Lung (tissue), 12 donors: ENCODE results near the gene MYL5. TPM values are rescaled to one million over a fixed set of nuclear protein-coding genes. Genes with fewer than 3 reads are reported as not detected.

ENCODE experiments used
- ATAC-seq: fragments of 200-7000 bp; cut with Tn5 transposase; one replicate; pipeline ENCODE4 v1.9.1; 2020; ENCODE audit warnings: moderate number of reproducible peaks; ENCODE audit not compliant: insufficient read depth, low FRiP score
- DNase-seq, 3 donors: peaks; one replicate each; pipeline ENCODE4 v3.0.0-alpha.2; 2013 to 2017
- H3K27ac ChIP-seq, 2 donors: one replicate each; pipeline ENCODE4 v1.5.1; 2013; ENCODE audit warnings: mild to moderate bottlenecking in 2 of 2, moderate library complexity in 2 of 2, control low read depth in 1 of 2, inconsistent platforms in 1 of 2, low read depth in 1 of 2, low read length in 1 of 2
- H3K27me3 ChIP-seq, 3 donors: one replicate each; pipeline ENCODE4 v1.5.1; 2013; ENCODE audit warnings: low read length in 2 of 3; ENCODE audit not compliant: control insufficient read depth in 3 of 3, insufficient read depth in 3 of 3
- H3K36me3 ChIP-seq, 4 donors: one replicate each; pipeline ENCODE4 v1.5.1; 2013; ENCODE audit warnings: low read length in 4 of 4, mild to moderate bottlenecking in 1 of 4, moderate library complexity in 1 of 4; ENCODE audit not compliant: control insufficient read depth in 4 of 4, insufficient read depth in 4 of 4
- H3K4me1 ChIP-seq, 5 donors: one replicate each; pipeline ENCODE4 v1.5.1; 2013; ENCODE audit warnings: low read length in 5 of 5, mild to moderate bottlenecking in 2 of 5, moderate library complexity in 1 of 5; ENCODE audit not compliant: control insufficient read depth in 5 of 5, insufficient read depth in 5 of 5
- H3K4me3 ChIP-seq: one replicate; pipeline ENCODE4 v1.5.1; 2013; ENCODE audit warnings: mild to moderate bottlenecking, control low read depth, moderate library complexity
- H3K9ac ChIP-seq, 2 donors: one replicate each; pipeline ENCODE4 v1.5.1; 2013; ENCODE audit warnings: low read length in 2 of 2, control low read depth in 1 of 2; ENCODE audit not compliant: insufficient read depth in 1 of 2
- H3K9me3 ChIP-seq, 4 donors: one replicate each; pipeline ENCODE4 v1.5.1; 2013; ENCODE audit warnings: low read length in 3 of 4, mild to moderate bottlenecking in 1 of 4, moderate library complexity in 1 of 4; ENCODE audit not compliant: control insufficient read depth in 4 of 4, insufficient read depth in 3 of 4
- WGBS, 2 donors: extraction: QIAGEN DNeasy Blood & Tissue Kit; methylation state at CpG; one replicate each; pipeline ENCODE4 v1.1.7; 2013; 5-methylcytosine and 5-hydroxymethylcytosine counted together
- polyA plus RNA-seq, 2 donors: library from polyadenylated mRNA; stranded (reverse); fragments of 200-250 nt; gene quantifications; one replicate each; pipeline ENCODE4 v1.2.1, GENCODE V29; 2013
- total RNA-seq, 2 donors: library from RNA; depleted of rRNA in 1 of 2; stranded (reverse); fragments of >200 nt in 1 of 2; gene quantifications; one replicate each; pipeline ENCODE4 v1.2.1, GENCODE V29; 2014 to 2021
- TF ChIP-seq, protein P1 (sequence below): IDR thresholded peaks from 2 replicates; pipeline ENCODE4 v1.5.1; 2012; ENCODE audit warnings: mild to moderate bottlenecking; ENCODE audit errors: control extremely low read depth, extremely low read depth
- donor health status: control.
- donor health status: control.
- donor health status: Bipolar disorder and iron deficiency.
- donor health status: healthy.
- donor health status: DM: yes; HTN: yes; CAD: no.

Gene MYL5
- total and polyA plus RNA-seq, 4 donors, result 5.6 to 20.0 (median 10.5) TPM

DNA sequence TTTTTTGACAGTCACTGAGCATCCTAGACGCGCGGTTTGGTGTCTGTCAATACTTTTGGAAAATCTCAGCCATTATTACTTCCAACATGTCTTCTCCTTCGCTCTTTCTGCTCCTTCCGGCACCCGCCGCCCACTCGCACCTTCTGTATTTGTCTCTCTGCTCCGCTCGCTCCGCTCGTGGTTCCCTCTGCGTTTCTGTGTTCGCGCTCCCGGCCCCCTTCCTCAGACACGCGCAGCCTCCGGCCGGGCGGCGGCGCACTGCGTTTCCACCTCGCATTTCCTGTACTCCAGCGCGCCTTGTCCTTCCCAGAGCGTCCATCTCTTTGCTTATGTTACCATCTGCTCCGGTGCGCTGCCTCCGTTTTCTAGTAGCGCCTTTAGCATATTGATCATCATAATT, 27.9 kb upstream of the MYL5 start:
- H3K9ac ChIP-seq, result no peak overlapping the region
- peaks cover 0 to under 1% (median 0%) of the 10 kb centered on the region in 4 donors for H3K9me3 ChIP-seq
- peak in 2 of 3 donors; percentile 21 to 24 for DNase-seq
- no peak overlapping the region for H3K27ac ChIP-seq
- H3K27me3 ChIP-seq, result peaks cover 0 to 14% (median 0%) of the 10 kb centered on the region in 3 donors
- no peaks in the 10 kb centered on the region for H3K4me1 ChIP-seq
- ATAC-seq, result no peak
- 65 to 81% methylated on average over 32 of the region's 32 CpGs for WGBS, 2 donors
- TF ChIP-seq, protein P1, sequence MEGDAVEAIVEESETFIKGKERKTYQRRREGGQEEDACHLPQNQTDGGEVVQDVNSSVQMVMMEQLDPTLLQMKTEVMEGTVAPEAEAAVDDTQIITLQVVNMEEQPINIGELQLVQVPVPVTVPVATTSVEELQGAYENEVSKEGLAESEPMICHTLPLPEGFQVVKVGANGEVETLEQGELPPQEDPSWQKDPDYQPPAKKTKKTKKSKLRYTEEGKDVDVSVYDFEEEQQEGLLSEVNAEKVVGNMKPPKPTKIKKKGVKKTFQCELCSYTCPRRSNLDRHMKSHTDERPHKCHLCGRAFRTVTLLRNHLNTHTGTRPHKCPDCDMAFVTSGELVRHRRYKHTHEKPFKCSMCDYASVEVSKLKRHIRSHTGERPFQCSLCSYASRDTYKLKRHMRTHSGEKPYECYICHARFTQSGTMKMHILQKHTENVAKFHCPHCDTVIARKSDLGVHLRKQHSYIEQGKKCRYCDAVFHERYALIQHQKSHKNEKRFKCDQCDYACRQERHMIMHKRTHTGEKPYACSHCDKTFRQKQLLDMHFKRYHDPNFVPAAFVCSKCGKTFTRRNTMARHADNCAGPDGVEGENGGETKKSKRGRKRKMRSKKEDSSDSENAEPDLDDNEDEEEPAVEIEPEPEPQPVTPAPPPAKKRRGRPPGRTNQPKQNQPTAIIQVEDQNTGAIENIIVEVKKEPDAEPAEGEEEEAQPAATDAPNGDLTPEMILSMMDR, result no peak
- H3K4me3 ChIP-seq, result no peak overlapping the region
- no peaks in the 10 kb centered on the region for H3K36me3 ChIP-seq

DNA sequence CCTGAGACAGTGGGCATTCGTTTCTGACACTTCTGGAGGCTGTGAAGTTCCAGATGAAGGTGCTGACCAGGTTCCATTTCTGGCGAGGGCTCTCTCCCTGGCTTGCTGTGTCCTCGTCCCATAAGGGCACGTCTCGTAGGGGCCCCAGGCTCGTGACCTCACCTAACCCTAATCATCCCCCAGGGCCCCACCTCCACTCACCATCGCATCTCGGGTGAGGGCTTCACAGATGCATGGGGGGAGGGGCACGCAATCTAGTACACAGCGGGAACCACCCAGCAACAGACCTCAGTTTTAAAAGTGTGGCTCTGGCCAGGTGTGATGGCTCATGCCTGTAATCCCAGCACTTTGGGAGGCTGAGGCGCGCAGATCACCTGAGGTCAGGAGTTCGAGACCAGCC, 26.9 kb upstream of the MYL5 start:
- H3K9ac ChIP-seq, result no peak overlapping the region
- no peaks in the 10 kb centered on the region for H3K4me1 ChIP-seq
- TF ChIP-seq, protein P1, result no peak
- H3K27me3 ChIP-seq, result peaks cover 0 to 24% (median 1%) of the 10 kb centered on the region in 3 donors
- no peaks in the 10 kb centered on the region for H3K9me3 ChIP-seq
- no peaks in the 10 kb centered on the region for H3K36me3 ChIP-seq
- WGBS, 2 donors, result 68 to 76% methylated on average over 13 of the region's 13 CpGs
- no peak for ATAC-seq
- H3K27ac ChIP-seq, result no peak overlapping the region
- no peak for DNase-seq
- no peak overlapping the region for H3K4me3 ChIP-seq

DNA sequence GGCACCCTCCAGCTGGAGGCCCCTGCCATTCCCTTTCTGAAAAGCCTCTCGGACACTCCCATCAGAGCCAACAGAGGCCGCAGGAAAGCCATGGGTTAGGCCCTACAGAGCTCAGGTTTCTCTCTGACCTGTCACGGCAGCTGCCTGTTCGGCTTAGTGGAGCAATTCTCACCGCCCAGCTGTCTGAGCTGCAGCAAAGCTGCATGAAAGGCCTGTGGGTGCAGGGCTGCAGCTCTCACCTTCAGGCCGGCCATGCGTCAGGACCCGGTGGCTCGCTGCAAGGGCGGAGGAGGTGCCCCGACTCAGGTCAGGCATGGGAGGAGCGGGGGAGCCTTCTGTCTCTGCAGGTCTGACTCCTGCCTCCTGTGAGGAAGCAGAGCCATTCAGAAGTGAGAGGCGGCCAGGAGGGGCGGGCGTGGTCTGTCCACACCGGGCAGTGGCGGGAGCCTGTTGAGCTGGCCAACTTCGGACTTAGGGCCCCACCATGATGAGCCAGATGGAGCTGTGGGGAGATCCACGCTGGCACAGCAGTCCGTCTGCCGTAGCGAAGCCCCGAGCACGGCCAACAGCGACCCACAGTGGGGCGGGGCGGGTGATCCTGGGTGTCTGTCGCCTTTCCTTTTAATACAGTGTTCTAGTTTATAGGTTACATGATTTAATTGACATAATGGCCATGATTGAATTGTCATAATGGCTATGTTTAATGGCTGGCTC, 25.6 kb upstream of the MYL5 start:
- ATAC-seq, result no peak
- Histone ChIP-seq H3K27me3 (peaks cover 0 to 30% (median 3%) of the 10 kb centered on the region in 3 donors), H3K9ac (no peak overlapping the region), H3K4me1 (no peaks in the 10 kb centered on the region), H3K4me3 (no peak overlapping the region), H3K9me3 (no peaks in the 10 kb centered on the region), H3K27ac (no peak overlapping the region), H3K36me3 (no peaks in the 10 kb centered on the region)
- no peak for DNase-seq
- TF ChIP-seq, protein P1, result no peak
- 71 to 73% methylated on average over 28 of the region's 28 CpGs for WGBS, 2 donors

DNA sequence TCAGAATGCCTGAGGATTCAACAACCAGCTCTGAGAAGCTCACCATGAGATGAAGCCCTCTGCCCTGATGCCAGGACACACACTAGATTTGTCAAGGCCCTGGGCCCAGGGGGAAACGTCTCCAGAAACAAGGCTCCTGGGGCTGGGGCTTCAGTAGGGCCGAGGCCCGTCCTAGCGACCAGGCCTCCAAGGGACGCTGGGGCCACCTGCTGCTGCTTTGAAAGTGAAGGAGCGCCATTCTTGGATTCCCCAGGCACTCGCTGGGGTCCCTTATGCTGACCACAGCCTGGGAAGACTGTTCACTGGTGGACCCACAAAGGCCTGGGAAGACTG, 25.1 kb upstream of the MYL5 start:
- H3K27me3 ChIP-seq, result peaks cover 0 to 35% (median 3%) of the 10 kb centered on the region in 3 donors
- H3K27ac ChIP-seq, result no peak overlapping the region
- no peak for ATAC-seq
- H3K9me3 ChIP-seq, result peaks cover 0 to under 1% (median 0%) of the 10 kb centered on the region in 4 donors
- 90 to 93% methylated on average over 7 of the region's 7 CpGs for WGBS, 2 donors
- H3K4me1 ChIP-seq, result no peaks in the 10 kb centered on the region
- H3K9ac ChIP-seq, result no peak overlapping the region
- no peak overlapping the region for H3K4me3 ChIP-seq
- TF ChIP-seq, protein P1, result no peak
- DNase-seq, result no peak
- H3K36me3 ChIP-seq, result no peaks in the 10 kb centered on the region
